NCI-H526 treated with DMSO at 0.1 percent for 48 hours (cell line): Measurements from ENCODE around the gene EFNA5.

Experiments used
- DNase-seq: peaks from one replicate; lab custom pipeline; 2025; lab: John Stamatoyannopoulos, UW

EFNA5 gene

GRCh38 chr5:107570805-107571531, 99.8 kb downstream of the EFNA5 start:
- DNase-seq, result peak; percentile 17

GRCh38 chr5:107570181-107570580, 100.6 kb downstream of the EFNA5 start:
- DNase-seq, result no peak

- no peak for DNase-seq
Observed at GRCh38 chr5:107567901-107568671, 102.7 kb downstream of the EFNA5 start.

- DNase-seq, result no peak
Observed at GRCh38 chr5:107566986-107567385, 103.8 kb downstream of the EFNA5 start.

GRCh38 chr5:107565791-107566767, 104.7 kb downstream of the EFNA5 start:
- DNase-seq, result no peak

GRCh38 chr5:107564931-107565372, 105.8 kb downstream of the EFNA5 start:
- DNase-seq, result no peak

GRCh38 chr5:107563959-107564544, 106.7 kb downstream of the EFNA5 start:
- no peak for DNase-seq

- DNase-seq, result no peak
Observed at GRCh38 chr5:107560377-107560776, 110.4 kb downstream of the EFNA5 start.

- DNase-seq, result no peak
Observed at GRCh38 chr5:107558823-107559375, 111.8 kb downstream of the EFNA5 start.

GRCh38 chr5:107557051-107557658, 113.6 kb downstream of the EFNA5 start:
- DNase-seq, result no peak

- no peak for DNase-seq
Observed at GRCh38 chr5:107556575-107556974, 114.2 kb downstream of the EFNA5 start.

GRCh38 chr5:107555425-107556090, 115.2 kb downstream of the EFNA5 start:
- DNase-seq, result no peak

- peak; percentile 39 for DNase-seq
Observed at GRCh38 chr5:107554776-107555424, 115.8 kb downstream of the EFNA5 start.

- peak; percentile 44 for DNase-seq
Observed at GRCh38 chr5:107553117-107553555, 117.6 kb downstream of the EFNA5 start.

GRCh38 chr5:107551088-107551487, 119.6 kb downstream of the EFNA5 start:
- no peak for DNase-seq

- no peak for DNase-seq
Observed at GRCh38 chr5:107549567-107549966, 121.2 kb downstream of the EFNA5 start.

- no peak for DNase-seq
Observed at GRCh38 chr5:107548477-107548876, 122.3 kb downstream of the EFNA5 start.

GRCh38 chr5:107546719-107547118, 124.0 kb downstream of the EFNA5 start:
- DNase-seq, result no peak

- DNase-seq, result no peak
Observed at GRCh38 chr5:107545486-107545885, 125.3 kb downstream of the EFNA5 start.

- DNase-seq, result no peak
Observed at GRCh38 chr5:107544967-107545366, 125.8 kb downstream of the EFNA5 start.
